HepG2 (cell line): ENCODE measurements around the gene FER1L5. TPM values are rescaled to one million over a fixed set of nuclear protein-coding genes. Genes with fewer than 3 reads are reported as not detected.

ENCODE experiments used
- ATAC-seq: fragments of 200-7000 bp; cut with Tn5 transposase; 3 replicates; pipeline ENCODE4 v1.9.1; 2020; ENCODE audit warnings: mild to moderate bottlenecking, moderate library complexity
- BruUV-seq: library from RNA; stranded (reverse); fragments of 400-500 nt; replicated peaks from 2 replicates; lab custom pipeline; 2021; lab: Mats Ljungman, UMichigan
- CTCF ChIA-PET: fragments of 300-600 bp; formaldehyde crosslinking; extraction: SDS; loops from one replicate; lab custom pipeline; 2021; ENCODE audit warnings: low total read pairs, inconsistent platforms, low intra/inter-chr PET ratio; lab: Yijun Ruan, JAX
- POLR2A ChIA-PET: fragments of 350-600 bp; sonication (Branson Sonifier 250); formaldehyde crosslinking; loops from one replicate; lab custom pipeline; 2020; ENCODE audit warnings: antibody characterized with exemption, inconsistent platforms; lab: Yijun Ruan, JAX
- DNase-seq: peaks from one replicate; pipeline ENCODE4 v3.0.0-alpha.2; 2015; ENCODE audit warnings: low spot score
- FAIRE-seq: peaks from 3 replicates; lab custom pipeline; 2011; peaks lifted over from hg19 to GRCh38; lab: Jason Lieb, UNC
- H2AFZ ChIP-seq: one replicate; pipeline ENCODE4 v1.6.1; 2011; ENCODE audit warnings: low read length, inconsistent platforms
- H3K27ac ChIP-seq: fragments of 300-600 bp; 3 replicates; pipeline ENCODE4 v1.8.0; 2011; ENCODE audit warnings: mixed run types, mild to moderate bottlenecking, mixed read lengths, low read length, inconsistent platforms; ENCODE audit not compliant: insufficient read depth; ENCODE audit errors: extremely low read length
- H3K27me3 ChIP-seq, 2 experiments: fragments of 200-600 bp in 1 of 2; 2 replicates in 1 of 2; 3 replicates in 1 of 2; pipeline versions ENCODE4 v1.6.0 to v1.8.0; 2011; ENCODE audit warnings: low read length in 2 of 2, mild to moderate bottlenecking in 2 of 2, moderate library complexity in 2 of 2, inconsistent platforms in 1 of 2; ENCODE audit not compliant: insufficient read depth in 2 of 2, control insufficient read depth in 1 of 2
- H3K36me3 ChIP-seq, 2 experiments: fragments of 200-600 bp in 1 of 2; replicated peaks in 1 of 2; 2 replicates in 1 of 2; 3 replicates in 1 of 2; pipeline versions ENCODE4 v1.5.1 to v1.8.0; 2011; ENCODE audit warnings: low read length in 2 of 2, inconsistent platforms in 1 of 2; ENCODE audit not compliant: insufficient read depth in 2 of 2, control insufficient read depth in 1 of 2
- H3K4me1 ChIP-seq: 2 replicates; pipeline ENCODE4 v1.5.1; 2012; ENCODE audit warnings: low read length, inconsistent platforms; ENCODE audit not compliant: insufficient read depth
- H3K4me2 ChIP-seq: 2 replicates; pipeline ENCODE4 v1.6.0; 2011; ENCODE audit warnings: low read depth, low read length, inconsistent platforms
- H3K4me3 ChIP-seq, 3 experiments: fragments of 200-600 bp in 1 of 3; sonication (generic), shearing (Covaris generic) in 1 of 3; replicated peaks in 1 of 3; 2 replicates each; pipeline ENCODE4 v1.5.1; 2011 to 2016; ENCODE audit warnings: low read length in 3 of 3, inconsistent platforms in 2 of 3, low read depth in 2 of 3, mild to moderate bottlenecking in 2 of 3, control low read depth in 1 of 3, mixed read lengths in 1 of 3; ENCODE audit not compliant: insufficient read depth in 1 of 3
- H3K79me2 ChIP-seq: one replicate; pipeline ENCODE4 v1.6.1; 2011; ENCODE audit warnings: low read length, inconsistent platforms; ENCODE audit not compliant: insufficient read depth
- H3K9ac ChIP-seq: 2 replicates; pipeline ENCODE4 v1.6.0; 2011; ENCODE audit warnings: mild to moderate bottlenecking, low read depth, low read length, inconsistent platforms; ENCODE audit not compliant: insufficient read depth
- H3K9me3 ChIP-seq: 2 replicates; pipeline ENCODE4 v1.5.1; 2012; ENCODE audit warnings: mild to moderate bottlenecking, low read length
- H4K20me1 ChIP-seq: 2 replicates; pipeline ENCODE4 v1.6.0; 2011; ENCODE audit warnings: inconsistent platforms, mild to moderate bottlenecking, low read length, moderate library complexity; ENCODE audit not compliant: insufficient read depth
- BORCS8-MEF2B ChIP-seq: sonication (generic); formaldehyde crosslinking; IDR thresholded peaks from 2 replicates; pipeline ENCODE4 v1.8.0; 2022; ENCODE audit warnings: mild to moderate bottlenecking, missing genetic modification reagents
- ELF1 ChIP-seq: sonication (generic); formaldehyde crosslinking; IDR thresholded peaks from 2 replicates; pipeline ENCODE4 v1.4.0; 2020; ENCODE audit warnings: missing genetic modification reagents
- FOXA1 ChIP-seq, 2 experiments: fragments of 450-650 bp in 1 of 2; sonication (generic) in 1 of 2; formaldehyde crosslinking in 1 of 2; IDR thresholded peaks; 2 replicates each; pipeline versions ENCODE4 v1.4.0 to v1.6.1; 2016 to 2020; ENCODE audit warnings: missing genetic modification reagents in 1 of 2
- KDM1A ChIP-seq: IDR thresholded peaks from 2 replicates; pipeline ENCODE4 v1.6.1; 2016; ENCODE audit warnings: missing compliant biosample characterization
- LCORL ChIP-seq, 2 experiments: fragments of 450-650 bp in 1 of 2; sonication (generic) in 1 of 2; formaldehyde crosslinking in 1 of 2; IDR thresholded peaks; 2 replicates each; pipeline versions ENCODE4 v1.5.0 to v1.6.1; 2017 to 2020; ENCODE audit warnings: antibody characterized with exemption in 1 of 2, missing genetic modification reagents in 1 of 2
- PHF20 ChIP-seq: sonication (generic); formaldehyde crosslinking; IDR thresholded peaks from 2 replicates; pipeline ENCODE4 v1.5.0; 2020; ENCODE audit warnings: mild to moderate bottlenecking, missing genetic modification reagents
- SIN3B ChIP-seq: fragments of 150-350 bp; IDR thresholded peaks from 2 replicates; pipeline ENCODE4 v1.6.1; 2014; ENCODE audit warnings: low read length
- ZMYM3 ChIP-seq: sonication (generic); formaldehyde crosslinking; IDR thresholded peaks from 2 replicates; pipeline ENCODE4 v1.5.1; 2020; ENCODE audit warnings: mild to moderate bottlenecking, missing genetic modification reagents
- ZNF616 ChIP-seq: sonication (generic); formaldehyde crosslinking; IDR thresholded peaks from 2 replicates; pipeline ENCODE4 v1.5.0; 2020; ENCODE audit warnings: low read depth, mild to moderate bottlenecking, missing genetic modification reagents
- ZNF629 ChIP-seq: sonication (generic); formaldehyde crosslinking; conservative IDR thresholded peaks from 2 replicates; pipeline ENCODE4 v1.5.0; 2020; ENCODE audit warnings: missing genetic modification reagents
- WGBS: methylation state at CpG from one replicate; pipeline ENCODE4 v1.1.6; 2017; ENCODE audit warnings: low lambda C conversion rate; 5-methylcytosine and 5-hydroxymethylcytosine counted together
- in situ Hi-C: cut with HindIII; loops from 2 replicates; pipeline ENCODE4 v1.10.0; 2017; ENCODE audit warnings: low pct_unique_long_range_greater_than_20kb; ENCODE audit not compliant: extremely low pct_ligation_motif_present
- intact Hi-C: fragments of 100-400 bp; cut with micrococcal nuclease; formaldehyde crosslinking; loops from one replicate; pipeline ENCODE4 v1.10.0; 2022; ENCODE audit not compliant: unreplicated experiment
- polyA plus RNA-seq, 8 experiments: library from polyadenylated mRNA; depleted of rRNA in 3 of 8; stranded (reverse) in 7 of 8; unstranded in 1 of 8; fragments of >200 nt; fragmentation: Illumina TruSeq in 4 of 8; extraction: Trizol in 4 of 8; gene quantifications; 2 replicates each; pipeline versions ENCODE4 v1.2.1 to v1.2.3, GENCODE V29; 2011 to 2016; ENCODE audit warnings: low read depth in 4 of 8, missing spikeins in 1 of 8, mixed read lengths in 1 of 8; ENCODE audit not compliant: insufficient read depth in 1 of 8
- total RNA-seq, 5 experiments: library from RNA; depleted of rRNA; stranded (reverse); fragments of >200 nt; fragmentation: Illumina TruSeq; extraction: Trizol; gene quantifications; 2 replicates each; pipeline ENCODE4 v1.2.3, GENCODE V29; 2016; ENCODE audit warnings: low read depth in 1 of 5
- TF ChIP-seq, protein P1 (sequence below): sonication (generic); formaldehyde crosslinking; IDR thresholded peaks from 2 replicates; pipeline ENCODE4 v1.4.0; 2020; ENCODE audit warnings: mild to moderate bottlenecking, low read depth, missing genetic modification reagents
- TF ChIP-seq, protein P2 (sequence below): sonication (generic); formaldehyde crosslinking; IDR thresholded peaks from 2 replicates; pipeline ENCODE4 v1.8.0; 2022; ENCODE audit warnings: missing genetic modification reagents, mild to moderate bottlenecking, borderline replicate concordance

The FER1L5 gene
- total and polyA plus RNA-seq, 2 of the 13 experiments (the other 11 are each of a cell fraction or from before 2014, with no cell fraction given) = 0.02 to 0.08 TPM

DNA sequence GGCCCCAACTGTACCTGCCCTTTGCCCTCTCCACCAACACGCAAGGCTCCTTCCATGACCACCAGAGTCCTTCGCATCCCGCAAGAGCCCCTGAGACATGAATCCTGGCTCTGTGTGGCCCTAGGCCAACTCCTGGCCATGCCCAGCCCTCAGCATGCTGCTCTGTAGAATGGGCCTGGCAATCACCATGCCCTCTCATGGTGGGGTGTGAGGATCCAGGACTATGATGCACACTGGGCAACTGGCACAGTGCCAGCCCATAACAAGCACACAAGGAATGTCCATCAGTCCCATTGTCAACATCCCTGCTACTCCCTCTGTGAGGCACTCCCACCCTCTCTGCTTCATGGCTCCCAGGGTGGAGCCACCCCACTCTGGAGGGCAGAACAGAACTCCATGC is 44.7 kb downstream of the FER1L5 start:
- WGBS = 85% methylated on average over 3 of the region's 3 CpGs
- H3K9me3 ChIP-seq = no peaks in the 10 kb centered on the region
- peak; percentile 46 for DNase-seq
- H4K20me1 ChIP-seq = no peaks in the 10 kb centered on the region
- no peaks in the 10 kb centered on the region for H3K36me3 ChIP-seq
- H2AFZ ChIP-seq = no peak overlapping the region
- ATAC-seq = no peak
- FAIRE-seq = no peak
- H3K9ac ChIP-seq = no peak overlapping the region
- 0 out of 2 replicates have a peak, but pooled peaks have one; percentile 27 for TF ChIP-seq KDM1A (CRISPR knock-in tag)
- no peak for TF ChIP-seq PHF20 (CRISPR knock-in tag)
- TF ChIP-seq, protein P1, sequence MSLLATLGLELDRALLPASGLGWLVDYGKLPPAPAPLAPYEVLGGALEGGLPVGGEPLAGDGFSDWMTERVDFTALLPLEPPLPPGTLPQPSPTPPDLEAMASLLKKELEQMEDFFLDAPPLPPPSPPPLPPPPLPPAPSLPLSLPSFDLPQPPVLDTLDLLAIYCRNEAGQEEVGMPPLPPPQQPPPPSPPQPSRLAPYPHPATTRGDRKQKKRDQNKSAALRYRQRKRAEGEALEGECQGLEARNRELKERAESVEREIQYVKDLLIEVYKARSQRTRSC (CRISPR knock-in tag) = no peak
- peak; percentile 99 for TF ChIP-seq LCORL (IDR thresholded peaks at IDR 0.05)
- TF ChIP-seq LCORL (CRISPR knock-in tag; IDR thresholded peaks at IDR 0.05) = no peak
- no peak for TF ChIP-seq FOXA1 (IDR thresholded peaks at IDR 0.05)
- TF ChIP-seq FOXA1 (CRISPR knock-in tag; IDR thresholded peaks at IDR 0.05) = peak; percentile 55
- no peak for TF ChIP-seq ELF1 (CRISPR knock-in tag)
- TF ChIP-seq ZNF616 (CRISPR knock-in tag) = no peak
- 0 out of 2 replicates have a peak, but pooled peaks have one; percentile 10 for TF ChIP-seq BORCS8-MEF2B (CRISPR knock-in tag)
- TF ChIP-seq ZMYM3 (CRISPR knock-in tag) = peak; percentile 80
- TF ChIP-seq ZNF629 (CRISPR knock-in tag) = peak; percentile 95
- TF ChIP-seq, protein P2, sequence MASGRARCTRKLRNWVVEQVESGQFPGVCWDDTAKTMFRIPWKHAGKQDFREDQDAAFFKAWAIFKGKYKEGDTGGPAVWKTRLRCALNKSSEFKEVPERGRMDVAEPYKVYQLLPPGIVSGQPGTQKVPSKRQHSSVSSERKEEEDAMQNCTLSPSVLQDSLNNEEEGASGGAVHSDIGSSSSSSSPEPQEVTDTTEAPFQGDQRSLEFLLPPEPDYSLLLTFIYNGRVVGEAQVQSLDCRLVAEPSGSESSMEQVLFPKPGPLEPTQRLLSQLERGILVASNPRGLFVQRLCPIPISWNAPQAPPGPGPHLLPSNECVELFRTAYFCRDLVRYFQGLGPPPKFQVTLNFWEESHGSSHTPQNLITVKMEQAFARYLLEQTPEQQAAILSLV (CRISPR knock-in tag) = 0 out of 2 replicates have a peak, but pooled peaks have one; percentile 43
- no peak for TF ChIP-seq SIN3B
- ChIA-PET CTCF (no interaction called here), POLR2A (no interaction called here)
- H3K79me2 ChIP-seq = no peaks in the 10 kb centered on the region
- peak overlapping the region; percentile 59 for H3K4me2 ChIP-seq
- peak overlapping the region in 1 of 3 experiments; percentile 41; a peak in 1 of 6 replicates for H3K4me3 ChIP-seq
- H3K27ac ChIP-seq = no peak overlapping the region
- intact Hi-C loops (loop anchor here (5.0 kb wide), 2 partner anchors 75 to 85 kb away; partner anchors contain the start of gene CNNM4), in situ Hi-C loops (no loop called here)
- BruUV-seq = no TSS peak
- H3K4me1 ChIP-seq = peaks cover 66% of the 10 kb centered on the region
- peaks cover 8 to 33% of the 10 kb centered on the region in 2 experiments; a peak in 3 of 5 replicates for H3K27me3 ChIP-seq
